PC-3 (cell line): ENCODE data around the gene ATG7.

Experiments used
- CTCF ChIP-seq: fragments of 300-600 bp; sonication (generic); conservative IDR thresholded peaks from 2 replicates; pipeline ENCODE4 v1.5.1; 2017; ENCODE audit warnings: antibody characterized with exemption, low read depth, mild to moderate bottlenecking, low read length
- EZH2 ChIP-seq: fragments of 300-600 bp; sonication (generic); IDR thresholded peaks from one replicate; pipeline ENCODE4 v1.6.1; 2017; ENCODE audit warnings: antibody characterized with exemption, mild to moderate bottlenecking, low read length; ENCODE audit not compliant: unreplicated experiment
- EZH2phosphoT487 ChIP-seq: fragments of 300-600 bp; sonication (generic); IDR thresholded peaks from 2 replicates; pipeline ENCODE4 v1.6.1; 2018; ENCODE audit warnings: mild to moderate bottlenecking, antibody characterized with exemption, low read length, borderline replicate concordance

DNA sequence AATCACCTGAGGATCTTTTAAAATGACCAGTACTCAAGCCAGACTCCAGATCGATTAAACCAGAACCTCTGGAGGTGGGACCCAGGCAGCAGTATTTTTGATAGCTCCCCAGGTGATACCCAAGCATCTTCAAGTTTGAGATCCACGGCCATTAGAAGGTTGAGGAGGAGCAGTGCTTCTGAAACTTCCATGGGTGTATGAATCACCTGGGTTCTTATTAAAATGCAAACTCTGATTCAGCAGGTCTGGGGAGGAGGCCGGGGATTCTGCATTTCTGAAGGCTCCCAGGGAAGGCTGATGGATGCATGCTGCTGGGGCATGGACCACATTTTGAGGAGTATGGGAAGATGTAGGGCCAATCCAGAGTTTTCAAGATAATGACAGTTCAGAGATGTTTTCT lies 55.4 kb downstream of the ATG7 start:
- TF ChIP-seq CTCF = no peak
- no peak for TF ChIP-seq EZH2phosphoT487
- no peak for TF ChIP-seq EZH2
